Astrocyte of the hippocampus (primary cell): ENCODE results near the gene ABHD2.
A peak's percentile ranks its signal among the peaks of the same experiment; 100 is the strongest.

Source experiments
- DNase-seq: peaks from one replicate; pipeline ENCODE4 v3.0.0; 2011; ENCODE audit warnings: low read depth, low spot score

Gene ABHD2

DNA sequence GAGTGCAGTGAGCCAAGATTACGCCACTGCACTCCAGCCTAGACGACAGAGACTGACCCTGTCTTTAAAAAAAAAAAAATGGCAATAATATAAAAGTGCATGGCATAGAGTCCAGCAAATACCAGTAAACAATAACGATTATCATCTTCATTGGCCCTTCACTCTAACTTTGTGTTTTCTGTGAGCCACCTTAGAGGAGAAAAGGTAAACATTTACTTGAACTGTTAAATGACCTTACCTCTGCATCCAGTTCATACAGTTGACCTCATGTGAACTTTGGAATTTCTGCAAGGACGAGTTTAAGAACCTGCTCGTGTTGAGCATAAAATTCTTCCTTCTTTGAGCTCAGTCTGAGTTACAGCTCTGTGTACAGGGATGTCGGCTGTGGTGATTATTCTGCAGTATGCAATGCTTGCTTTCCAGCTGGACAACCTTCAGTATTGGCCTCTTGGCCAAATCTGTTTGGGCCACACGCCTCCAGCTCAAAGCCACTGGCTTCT is 76.5 kb downstream of the ABHD2 start:
- peak; percentile 39 for DNase-seq

DNA sequence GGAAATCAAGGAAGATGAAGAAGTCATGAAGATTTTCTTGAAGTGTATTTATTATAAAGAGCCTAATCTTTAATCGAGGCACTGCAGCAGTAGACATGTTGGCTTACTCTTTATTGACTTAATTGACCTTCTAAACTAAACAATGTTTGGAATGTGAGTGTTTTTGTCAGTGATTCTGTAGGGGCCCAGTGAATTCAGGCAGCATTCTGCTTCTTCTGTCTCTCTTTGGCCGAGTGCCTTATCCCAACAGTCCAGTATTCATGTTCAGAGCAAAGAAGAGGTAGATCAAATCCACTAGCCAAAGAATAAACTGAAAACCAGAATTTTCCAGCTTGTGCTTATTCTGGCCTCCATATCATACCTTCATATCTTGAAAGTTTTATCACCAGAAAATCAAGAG is 77.4 kb downstream of the ABHD2 start:
- DNase-seq, result peak; percentile 63

GRCh38 chr15:89167267-89168176 is 79.3 kb downstream of the ABHD2 start:
- peak; percentile 81 for DNase-seq

- DNase-seq, result no peak
Measured at GRCh38 chr15:89168316-89168833, 80.1 kb downstream of the ABHD2 start.

DNA sequence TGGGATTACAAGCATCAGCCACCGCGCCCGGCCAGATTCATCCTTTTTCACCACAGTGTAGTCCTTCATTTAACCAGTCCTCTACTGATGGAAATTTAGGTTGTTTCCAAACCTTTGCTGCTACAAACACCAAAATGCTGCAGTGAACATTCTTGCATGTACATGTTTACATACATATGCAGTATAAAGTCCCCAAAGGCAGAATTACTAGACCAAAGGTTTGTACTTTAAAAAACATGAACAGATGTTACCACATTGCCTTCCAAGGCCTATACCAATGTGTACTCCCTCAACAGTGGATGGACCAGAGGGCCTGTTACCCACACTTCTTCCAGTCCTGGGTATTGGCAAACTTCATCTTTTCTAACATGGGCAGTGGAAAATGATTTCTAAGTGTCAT is 82.1 kb downstream of the ABHD2 start:
- no peak for DNase-seq

- DNase-seq, result peak; percentile 52
Measured at GRCh38 chr15:89171136-89172072, 83.1 kb downstream of the ABHD2 start.

DNA sequence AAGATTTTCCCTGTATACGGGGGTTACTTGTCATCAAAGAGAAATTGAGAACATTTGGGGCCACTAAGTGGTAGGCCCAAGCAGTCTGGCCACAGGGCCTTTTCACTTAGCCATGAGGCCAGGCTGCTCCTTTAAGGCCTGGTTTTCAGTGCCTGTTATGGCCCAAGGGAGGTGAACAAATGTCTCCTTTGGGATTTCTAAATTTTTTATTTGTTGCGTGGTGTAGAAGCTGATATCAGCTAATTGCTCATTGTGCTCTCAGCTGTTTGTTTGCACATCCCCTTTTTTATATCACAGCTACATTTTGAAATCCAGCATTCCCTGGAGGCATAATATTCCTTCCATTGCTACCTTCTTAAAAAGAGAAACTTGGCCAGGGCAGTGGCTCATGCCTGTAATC is 84.7 kb downstream of the ABHD2 start:
- no peak for DNase-seq

DNA sequence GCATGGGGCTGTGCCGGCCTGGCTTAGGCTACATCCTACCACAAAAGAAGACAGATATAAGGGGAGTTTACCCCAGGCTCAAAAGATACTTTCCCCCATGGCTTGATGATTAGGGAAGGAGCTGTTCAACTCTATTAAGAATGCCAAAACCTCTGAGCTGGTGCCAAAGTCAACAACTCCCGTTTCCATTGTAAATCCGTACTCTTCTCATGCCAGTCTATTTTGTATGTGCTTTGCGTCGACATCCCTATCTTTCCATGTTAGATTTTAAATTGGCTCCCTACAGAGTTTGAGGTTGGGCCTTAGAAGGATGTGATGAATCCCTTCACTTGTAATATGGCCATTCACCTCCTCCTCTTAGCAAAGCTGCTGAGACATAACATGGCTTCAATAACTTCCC is 86.2 kb downstream of the ABHD2 start:
- DNase-seq, result peak; percentile 66

DNA sequence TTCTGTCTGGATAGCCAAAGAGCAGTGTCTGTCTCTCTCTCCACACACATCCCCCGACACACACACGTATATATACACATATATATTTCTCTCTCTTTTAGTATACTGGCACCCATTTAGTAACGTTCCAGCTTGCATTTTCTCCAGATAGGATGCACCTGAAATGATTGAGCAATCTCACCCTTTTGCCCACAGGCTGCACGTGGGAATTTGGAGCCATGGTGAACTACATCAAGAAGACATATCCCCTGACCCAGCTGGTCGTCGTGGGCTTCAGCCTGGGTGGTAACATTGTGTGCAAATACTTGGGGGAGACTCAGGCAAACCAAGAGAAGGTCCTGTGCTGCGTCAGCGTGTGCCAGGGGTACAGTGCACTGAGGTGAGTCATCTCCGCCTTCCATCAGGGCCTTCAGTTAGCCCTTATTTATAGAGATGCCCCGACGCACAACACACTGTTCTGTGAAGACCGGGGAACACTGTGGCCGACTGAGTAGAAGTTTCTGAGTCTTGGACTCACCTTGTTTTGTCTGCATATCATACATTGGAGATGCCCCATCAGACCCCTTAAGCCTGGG is 87.4 kb downstream of the ABHD2 start:
- DNase-seq, result no peak

DNA sequence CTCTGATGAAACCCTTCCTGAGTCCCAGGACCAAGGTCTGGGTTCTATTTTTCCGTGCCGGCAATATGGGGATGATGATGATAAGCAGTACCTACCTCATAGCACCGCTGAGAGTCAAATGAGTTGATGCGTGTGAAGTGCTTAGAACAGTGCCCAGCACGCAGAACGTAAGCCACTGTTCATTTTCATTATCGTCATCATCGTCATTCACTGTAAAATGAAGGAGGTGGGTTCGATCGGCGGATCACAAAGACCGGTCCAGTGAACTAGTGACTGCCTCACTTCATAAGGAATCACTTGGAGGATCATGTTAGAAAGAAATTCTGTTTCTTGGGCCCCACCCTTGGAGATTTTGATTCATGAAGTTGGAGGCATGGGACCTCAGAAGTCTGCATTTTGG is 88.9 kb downstream of the ABHD2 start:
- no peak for DNase-seq

DNA sequence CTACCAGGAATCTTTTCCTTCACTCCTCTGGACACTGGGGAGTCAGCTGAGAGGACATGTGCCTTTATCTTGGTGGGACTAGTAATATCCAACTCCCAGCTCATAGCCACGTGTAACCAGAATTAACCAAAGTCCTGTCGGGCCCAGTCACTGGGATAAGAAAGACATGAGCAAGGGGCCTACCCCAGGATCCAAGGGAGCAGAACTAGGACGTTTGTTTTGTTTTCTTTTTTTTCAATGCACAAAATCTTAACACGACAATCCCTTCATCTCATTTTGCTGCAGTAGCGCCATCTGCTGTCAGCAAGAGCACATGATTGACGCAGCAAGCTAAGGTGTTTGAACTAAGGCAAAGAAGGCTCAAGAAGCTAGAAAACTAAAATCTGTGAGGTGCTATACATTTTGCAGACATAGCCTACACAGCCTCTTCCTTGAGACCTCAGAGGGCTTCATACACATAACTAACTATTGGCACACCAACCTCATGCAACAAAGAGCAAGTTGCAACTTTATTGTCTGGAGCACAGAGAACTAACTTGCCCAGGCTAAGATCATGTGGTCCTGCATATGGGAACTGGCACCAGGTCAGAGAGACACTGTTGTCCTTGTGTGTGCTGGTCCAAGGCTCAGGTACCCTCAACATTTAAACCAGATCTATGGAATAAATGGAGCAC is 89.5 kb downstream of the ABHD2 start:
- DNase-seq, result peak; percentile 88

- DNase-seq, result no peak
Measured at GRCh38 chr15:89178307-89178977, 90.2 kb downstream of the ABHD2 start.

DNA sequence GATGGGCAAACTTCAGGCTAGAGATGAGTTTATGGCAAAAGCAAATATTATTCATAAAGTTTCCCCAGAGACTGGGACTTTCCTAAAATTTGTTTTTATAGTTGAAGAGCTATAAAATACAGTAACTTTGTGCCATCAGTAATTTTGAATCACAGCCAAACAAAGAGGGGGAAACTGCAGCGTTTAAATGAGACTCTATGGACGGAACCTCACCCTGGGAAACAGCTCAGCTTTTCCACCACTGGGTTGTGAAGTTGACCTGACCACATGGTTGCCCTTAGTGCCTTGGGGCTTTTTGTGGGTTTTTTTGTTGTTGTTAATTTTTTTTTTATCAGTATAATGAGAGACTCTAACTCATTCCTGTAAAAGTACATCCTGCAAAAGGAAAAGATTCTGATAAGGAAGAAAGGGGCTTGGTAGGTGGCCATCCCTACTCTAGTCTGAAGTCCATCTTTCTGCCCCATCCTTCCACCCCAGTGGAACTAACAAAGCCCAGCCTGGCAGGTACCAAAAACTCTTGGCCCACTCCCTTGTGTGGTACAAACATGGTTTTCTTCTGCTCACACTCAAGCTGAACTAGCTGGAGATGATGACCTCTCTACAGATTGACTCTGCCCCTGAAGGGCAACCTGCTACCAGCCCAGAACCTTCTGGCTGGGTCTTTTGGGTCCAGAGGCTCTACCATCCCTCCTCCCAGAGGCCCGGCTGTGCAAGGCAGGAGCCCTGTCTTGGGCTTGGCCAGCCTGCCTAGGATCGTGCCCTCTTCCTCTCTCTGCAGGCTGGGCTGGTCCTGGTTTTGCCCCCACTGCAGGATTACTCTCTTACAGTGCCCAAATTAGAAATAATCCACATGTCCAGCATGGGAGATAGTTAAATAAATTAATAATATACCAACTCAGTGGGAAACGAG is 92.0 kb downstream of the ABHD2 start:
- DNase-seq, result peak; percentile 27

DNA sequence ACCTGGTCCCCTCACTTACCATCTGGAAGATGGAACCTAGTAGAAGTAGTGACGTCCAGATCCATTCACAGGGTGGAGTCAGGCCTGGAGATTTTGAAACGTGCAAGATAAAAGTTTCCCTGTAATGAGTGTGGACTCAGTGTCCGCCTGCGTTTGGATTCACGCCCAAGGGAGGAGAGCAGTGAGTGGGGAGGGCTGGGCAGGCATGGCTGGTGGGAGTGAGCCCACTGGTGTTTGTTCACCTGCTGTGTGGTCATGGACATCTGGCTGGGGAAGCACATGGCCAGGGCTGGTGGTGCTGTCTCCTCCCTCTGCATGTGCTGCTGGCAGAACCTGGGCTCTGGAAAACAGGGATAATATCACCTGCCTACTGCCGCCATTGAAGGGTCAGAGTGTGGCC is 96.1 kb downstream of the ABHD2 start:
- no peak for DNase-seq

DNA sequence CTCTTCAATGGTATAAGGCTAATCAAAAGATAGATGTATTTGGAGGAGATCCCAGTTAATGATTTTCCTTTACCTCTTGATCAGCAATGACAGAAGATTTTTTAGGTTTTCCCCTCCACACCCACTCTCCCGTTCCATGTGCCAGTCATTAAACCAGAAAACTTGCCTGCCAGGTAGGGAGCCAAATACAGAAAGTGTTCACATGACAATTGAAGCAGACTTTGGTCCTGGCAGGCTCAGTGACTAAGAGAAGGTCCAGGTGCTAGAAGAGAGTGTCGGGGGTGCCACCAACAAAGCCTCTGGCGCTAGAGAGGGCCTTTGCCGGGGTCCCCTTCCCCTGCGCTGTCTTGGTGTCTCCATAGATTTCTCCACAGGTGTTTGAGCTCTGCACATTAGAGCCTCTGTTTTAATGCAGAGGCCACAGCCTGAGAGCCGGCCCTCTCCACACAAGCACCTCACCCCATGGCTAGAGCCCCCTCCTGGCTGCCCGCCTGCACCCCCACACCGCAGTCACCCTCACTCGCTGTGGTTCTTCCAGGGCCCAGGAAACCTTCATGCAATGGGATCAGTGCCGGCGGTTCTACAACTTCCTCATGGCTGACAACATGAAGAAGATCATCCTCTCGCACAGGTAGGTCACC is 96.8 kb downstream of the ABHD2 start:
- DNase-seq, result no peak

GRCh38 chr15:89186803-89187202 is 98.5 kb downstream of the ABHD2 start:
- DNase-seq, result no peak

DNA sequence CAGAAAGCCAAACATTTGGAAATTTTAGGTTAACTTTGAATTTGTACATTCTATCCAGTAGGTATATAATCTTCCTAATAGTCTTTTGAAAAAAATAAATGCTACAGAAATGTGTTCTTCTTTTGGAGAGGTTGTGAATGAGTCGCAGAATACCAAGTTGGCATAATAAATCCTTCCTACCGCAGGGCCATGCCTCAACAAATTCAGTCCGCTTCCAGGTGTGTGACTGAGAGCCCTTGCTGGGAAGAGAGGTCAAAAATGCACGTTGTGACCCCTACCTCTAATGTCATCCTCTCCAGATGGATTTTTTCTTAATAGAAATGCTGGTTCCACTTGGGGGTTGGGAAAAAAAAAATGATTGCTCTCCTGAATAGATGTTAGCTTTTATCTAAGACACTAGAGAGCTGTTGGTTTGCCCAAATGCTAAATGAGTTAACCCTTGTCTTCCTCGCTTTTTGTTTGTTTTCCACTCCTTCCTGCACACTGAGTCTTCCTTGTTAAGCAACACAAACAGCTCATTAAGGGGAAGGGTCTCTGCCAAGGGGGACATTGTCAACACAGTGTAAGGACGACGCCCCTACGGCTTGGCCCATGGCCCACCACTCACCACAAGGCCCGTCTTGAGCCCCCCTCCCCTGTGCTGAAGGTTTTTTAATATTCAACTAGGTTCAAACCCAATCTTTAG is 99.2 kb downstream of the ABHD2 start:
- no peak for DNase-seq

DNA sequence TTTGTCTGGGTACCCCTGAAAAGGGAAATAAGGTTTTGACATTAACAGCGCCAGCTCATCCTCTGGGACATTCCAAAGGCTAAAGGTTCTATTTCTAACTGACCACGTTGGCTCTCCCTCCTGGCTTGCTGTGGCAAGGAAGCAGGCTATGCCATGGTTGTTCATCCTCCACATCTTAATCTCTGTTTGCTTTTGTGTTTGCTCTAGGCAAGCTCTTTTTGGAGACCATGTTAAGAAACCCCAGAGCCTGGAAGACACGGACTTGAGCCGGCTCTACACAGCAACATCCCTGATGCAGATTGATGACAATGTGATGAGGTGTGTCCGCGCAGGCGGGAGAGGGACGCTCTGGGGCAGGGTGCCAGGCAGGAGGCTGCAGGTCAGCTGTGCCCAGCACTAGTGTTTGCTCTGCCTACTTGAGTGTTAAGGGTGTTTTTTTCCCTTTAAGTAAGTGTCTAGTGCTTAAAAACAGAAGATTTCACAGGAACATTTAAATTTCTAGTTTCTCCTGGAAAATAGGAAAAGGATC is 99.8 kb downstream of the ABHD2 start:
- DNase-seq, result no peak
